HG03045 (cell line): ENCODE measurements around the gene WWOX.

Source experiments
- ATAC-seq: cut with Tn5 transposase; IDR thresholded peaks from one replicate; pipeline ENCODE4 v1.9.1; 2021; ENCODE audit warnings: mild to moderate bottlenecking, moderate library complexity; ENCODE audit not compliant: unreplicated experiment

The WWOX gene

DNA sequence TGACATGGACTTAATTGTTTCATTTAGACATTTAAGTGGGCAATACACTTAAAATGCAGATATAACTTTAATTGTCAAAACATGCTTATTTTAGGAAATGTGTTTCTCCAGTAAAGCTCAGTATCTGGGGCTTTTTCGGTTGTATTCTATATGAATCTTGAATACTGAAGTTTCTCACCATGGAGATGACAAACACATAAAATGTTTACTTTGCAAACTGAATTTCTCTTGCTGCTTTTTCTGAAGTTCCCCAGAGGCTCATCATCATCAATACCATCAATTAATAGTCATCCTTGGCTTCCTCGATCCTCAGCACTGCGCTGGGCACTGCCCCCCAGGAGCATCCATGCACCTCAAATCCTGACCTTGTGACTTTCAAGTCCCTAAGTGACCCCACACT lies 227.3 kb downstream of the WWOX start:
- no peak for ATAC-seq

DNA sequence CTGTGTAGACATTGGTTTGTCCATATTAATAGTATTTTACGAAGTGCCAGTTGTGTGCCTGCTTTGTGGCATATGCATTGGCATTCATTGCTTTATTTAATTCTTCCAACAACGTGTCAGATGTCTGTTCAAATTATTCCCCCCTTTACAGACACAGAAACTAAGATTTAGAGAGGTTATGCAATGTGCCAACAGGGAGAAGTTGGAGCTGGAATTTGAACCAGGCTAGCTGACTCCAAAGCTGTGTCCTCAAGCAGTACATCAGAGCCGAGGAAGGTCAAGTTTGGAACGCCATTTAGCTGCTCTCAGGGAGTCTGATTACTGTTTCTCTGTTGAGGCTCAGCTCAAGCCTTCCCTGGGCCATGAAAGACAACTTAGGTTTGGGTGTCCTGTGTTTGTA lies 232.3 kb downstream of the WWOX start:
- no peak for ATAC-seq

DNA sequence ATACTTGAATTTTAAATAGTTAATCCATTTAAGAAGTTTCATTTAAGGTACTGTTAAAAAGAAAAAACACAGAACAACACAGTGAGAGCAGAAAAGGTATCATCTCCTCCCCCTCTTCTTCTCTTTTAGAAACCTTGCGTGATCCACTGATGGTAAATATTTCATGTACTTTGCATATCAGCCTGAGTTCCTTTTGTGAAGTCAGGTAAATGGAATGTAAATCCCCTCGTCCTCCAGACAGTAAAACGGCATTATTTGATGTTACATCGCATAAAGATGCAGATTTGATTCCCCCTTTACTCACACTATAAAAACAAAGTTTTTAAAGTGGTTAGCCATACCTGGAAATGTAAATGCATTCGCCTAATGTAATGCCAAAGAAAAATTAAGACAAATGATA lies 234.4 kb downstream of the WWOX start:
- no peak for ATAC-seq

DNA sequence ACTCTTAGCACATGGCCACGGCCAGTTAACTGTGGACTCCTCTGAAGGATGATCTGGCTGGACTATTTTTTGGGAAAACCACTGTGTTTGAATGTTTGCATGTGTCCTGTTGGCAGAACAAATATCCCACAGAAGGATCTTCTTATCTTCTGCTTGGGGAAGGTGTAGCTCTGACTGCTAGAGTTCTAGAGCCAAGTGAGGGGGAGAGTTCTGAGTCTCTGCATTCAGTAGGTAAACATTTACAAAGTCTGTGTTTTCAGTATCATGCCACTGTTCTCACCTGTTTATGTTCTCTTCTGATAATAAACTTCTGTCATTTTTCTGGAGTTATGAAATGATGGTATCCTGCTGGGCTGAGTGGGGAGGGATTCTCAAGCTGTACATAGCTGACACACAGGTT lies 241.1 kb downstream of the WWOX start:
- ATAC-seq, result no peak

DNA sequence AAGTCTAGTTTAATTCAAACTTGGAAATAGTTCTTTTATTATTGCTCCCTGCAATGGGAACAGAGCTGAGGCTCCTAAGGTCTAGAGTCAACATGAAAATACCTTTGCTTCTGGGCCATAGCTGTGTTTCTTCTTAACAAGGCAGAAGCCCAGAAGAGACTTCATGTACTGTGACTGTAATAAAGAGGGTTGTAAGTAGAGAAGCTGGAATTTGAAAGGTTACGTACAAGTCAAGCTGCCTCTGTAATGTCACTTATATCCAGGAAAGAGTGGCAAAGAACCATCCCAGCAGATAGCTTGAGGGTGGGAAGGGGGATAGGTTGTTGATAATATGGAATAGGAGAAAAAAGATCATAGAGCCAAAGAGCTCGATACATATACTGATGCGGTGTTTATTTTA lies 248.6 kb downstream of the WWOX start:
- ATAC-seq, result no peak

DNA sequence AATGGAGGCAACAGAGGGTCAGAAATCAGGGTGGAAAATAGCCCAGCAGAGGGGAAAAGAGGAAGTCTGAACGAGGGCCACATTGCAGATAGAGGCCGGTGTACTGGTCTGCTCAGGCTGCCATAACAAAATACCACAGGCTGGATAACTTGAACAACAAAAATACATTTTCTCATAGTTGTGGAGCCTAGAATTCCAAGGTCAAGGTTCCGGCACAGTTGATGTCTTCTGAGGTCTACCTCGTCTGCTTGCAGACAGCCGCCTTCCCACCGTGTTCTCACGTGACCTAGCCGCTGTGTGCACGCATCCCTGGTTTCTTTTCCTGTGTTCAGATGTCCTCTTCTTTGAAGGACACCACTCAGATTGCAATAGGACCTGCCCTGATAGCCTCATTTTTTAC lies 249.4 kb downstream of the WWOX start:
- ATAC-seq, result no peak

DNA sequence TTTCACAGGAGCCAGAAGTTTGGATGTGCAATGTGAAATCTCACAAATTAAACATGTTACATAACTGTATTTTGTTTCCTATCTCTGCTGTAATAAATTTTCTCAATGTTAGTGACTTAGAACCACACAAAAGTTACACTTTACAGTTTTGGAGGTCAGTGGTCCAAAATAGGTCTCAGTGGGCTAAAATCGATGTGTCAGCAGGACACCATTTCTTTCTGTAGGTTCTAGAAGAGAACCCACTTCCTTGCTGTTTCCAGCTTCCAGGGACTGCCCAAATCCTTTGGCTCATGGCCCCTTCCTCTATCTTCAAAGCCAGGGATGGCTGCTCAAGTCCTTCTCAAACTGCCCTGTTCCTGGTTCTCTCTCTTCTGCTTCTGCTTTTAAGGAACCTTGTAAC lies 252.7 kb downstream of the WWOX start:
- ATAC-seq, result no peak

DNA sequence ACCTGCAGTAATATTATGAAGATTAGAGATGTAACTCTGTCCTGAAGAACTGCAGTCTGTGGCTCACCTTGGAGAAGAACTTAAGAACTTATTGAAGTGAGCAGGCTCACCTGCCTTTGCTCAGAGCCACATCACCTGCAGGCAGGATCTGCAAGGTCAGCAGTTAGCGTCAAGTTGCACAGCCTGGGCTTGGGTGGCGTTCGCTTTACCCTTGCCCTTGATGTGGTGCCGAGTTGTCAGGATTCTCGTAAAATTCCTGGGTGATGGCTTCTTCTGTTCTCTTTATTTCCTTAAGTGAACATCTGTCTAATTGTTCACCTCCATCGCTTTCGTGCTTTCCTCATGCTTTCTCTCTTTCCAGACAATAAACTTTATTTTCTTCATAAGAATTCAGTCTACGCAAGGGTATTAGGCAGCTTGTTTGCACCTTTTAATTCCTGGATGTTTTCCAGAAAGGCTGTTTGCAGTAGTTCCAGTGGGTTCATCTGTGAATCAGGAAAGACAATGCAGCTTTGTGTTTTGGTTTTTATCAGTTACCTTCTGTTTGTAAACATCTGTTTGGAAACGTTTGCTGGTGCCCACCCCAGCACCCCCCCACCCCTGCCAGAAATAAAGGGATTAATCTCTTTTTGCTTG lies 254.3 kb downstream of the WWOX start:
- ATAC-seq, result no peak

DNA sequence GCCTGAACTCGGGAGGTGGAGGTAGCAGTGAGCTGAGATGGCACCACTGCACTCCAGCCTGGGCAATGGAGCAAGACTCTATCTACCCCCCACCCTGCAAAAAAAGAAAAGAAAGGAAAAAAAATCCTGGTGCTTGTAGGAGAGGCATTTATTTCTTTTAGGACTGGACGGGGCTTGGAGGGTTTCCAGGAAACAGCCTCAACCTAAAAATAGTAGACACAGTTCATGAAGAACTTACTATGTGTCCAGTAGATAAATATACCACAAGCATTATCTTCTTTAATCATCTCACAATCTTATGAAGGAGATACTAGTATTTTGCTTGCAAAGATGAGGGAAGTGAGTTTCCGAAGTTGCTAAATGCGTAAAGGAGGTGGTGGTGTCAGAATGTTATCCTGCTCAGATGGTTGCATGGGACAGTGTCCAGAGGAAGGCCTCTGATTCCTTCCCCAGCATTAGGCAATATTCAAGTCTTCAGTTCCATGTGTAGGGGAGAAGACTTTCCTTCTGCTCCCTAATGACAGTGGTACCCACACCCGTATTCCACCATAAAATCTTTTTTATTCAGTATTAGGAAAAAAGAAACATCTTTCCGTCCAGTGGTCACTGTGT lies 263.2 kb downstream of the WWOX start:
- no peak for ATAC-seq

DNA sequence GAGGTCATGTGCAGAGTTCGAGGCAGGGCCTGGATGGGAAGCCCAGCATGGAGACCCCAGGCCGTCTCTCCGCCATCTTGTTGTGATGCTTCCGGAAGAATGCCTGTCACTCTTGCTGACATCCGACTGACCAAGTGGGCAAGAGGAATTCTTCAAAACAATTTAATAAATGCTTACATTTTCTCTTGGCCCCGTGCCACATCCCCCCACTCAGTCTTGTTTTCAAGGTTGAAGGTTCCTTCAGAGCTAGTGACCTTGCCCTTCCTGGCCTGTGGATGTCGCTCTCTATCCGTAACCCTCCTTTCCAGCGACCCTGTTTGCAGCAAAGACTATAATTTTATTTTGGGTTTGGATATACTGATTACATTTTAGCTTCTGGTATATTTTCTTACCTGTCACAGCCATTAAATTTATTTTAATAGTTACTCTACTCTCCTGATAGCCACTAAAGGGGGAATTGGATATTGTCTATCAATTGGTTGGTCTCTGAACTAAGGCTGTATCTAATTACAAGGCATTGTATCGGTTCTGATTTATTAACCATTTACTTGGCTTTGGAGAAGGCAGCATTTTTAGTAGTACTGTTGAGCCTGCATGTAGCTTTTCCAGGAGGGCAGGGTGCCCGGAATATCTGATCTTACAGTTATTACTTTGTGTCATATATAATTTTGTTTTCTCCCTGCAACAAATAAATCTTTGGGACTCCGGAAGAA lies 264.5 kb downstream of the WWOX start:
- ATAC-seq, result no peak

DNA sequence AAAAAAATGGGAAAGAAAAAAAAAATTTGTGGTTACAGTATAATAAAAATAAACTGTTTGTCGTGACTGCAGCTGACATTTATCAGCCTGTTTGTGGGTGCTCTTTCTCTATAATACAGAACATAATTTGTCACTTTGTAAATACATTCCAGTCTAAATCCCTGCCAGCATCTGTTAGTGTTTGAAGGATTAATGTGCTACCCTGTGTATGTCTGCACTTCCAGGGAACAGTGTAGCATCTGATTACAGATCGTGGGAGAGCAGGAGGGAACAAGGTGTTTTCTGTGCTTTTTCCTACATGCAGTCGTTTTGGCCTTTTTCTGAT lies 265.1 kb downstream of the WWOX start:
- no peak for ATAC-seq

DNA sequence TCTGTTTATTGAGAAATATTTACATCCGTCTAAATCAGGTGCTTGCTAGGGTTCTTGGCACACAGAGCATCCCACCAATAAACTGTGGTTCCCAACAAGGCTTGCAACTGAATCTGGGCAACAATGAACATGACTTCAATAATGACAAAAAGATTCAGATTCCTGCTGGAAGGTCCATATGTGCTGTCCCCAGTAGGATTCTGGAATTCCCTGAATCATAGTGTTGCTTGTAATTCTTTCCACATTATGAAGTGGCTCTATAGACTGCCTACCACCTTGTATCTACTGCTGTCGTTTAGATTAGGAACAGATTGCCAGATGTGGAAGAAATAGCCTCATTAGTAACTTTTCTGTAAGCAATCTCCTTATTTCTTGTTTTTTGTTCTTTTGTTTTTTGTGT lies 265.9 kb downstream of the WWOX start:
- no peak for ATAC-seq

DNA sequence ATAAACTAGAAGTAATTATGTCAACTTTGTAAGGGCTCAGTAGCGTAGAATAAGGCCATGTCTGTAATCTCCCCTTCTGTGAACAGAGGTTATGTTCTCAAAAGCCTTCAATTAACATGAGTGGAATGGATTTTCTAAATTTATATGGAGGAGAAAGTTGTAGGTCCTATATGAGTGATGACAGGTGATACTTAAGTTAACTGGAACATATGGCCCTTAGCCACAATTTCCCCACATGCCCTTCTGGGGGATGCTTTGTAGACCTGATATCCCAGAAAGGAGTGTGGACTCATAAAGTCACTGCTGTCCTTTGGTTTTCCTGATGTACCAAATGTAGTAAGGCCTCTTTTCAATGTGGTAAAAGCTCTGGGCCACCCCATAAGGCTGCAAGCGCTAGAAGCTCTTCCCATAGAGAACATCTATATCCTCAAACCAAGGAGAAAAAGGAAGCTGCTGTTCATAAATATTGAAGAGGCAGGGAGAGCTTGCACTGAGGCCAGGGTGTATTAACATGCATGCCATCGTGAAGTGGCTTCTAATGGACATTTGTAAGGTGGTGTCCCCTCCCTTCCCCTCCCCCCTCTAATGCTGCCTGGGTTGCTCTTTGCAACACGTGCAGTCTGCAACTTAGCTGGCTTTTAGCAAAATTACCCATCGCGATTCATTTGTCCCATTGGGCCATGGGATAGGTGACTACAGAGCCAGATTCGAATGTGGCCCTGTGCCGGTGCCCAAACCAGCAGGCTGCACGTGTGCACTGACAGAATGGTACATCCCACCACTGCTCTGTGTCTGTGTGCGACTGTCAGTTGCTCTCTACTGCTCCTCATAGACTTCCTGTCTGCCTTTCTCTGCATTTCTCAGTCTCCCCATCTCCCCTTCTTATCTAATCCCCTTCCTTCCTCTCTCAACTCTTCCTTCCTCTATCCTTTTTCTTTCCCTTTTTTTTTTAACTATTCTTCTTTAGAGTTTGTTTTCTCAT lies 269.0 kb downstream of the WWOX start:
- ATAC-seq, result no peak

DNA sequence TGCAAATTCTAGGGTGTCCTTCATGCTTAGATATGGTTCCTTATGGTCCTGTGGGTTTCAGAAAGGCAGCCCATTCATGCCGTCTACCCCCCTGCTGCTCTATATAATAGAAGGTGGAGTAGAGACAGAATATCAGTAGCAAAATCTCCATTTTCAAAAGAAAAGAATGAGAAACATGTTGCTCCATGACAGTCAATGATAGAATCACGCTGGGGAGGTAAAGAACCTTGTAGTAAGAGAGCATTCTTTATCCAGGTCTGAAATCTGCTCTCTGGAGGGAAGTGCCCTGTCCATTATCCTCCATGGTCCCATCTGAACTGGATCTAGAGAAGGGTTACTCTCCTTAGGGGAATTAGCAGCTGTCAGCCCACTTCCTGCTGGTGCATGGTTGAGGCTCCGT lies 272.8 kb downstream of the WWOX start:
- no peak for ATAC-seq

DNA sequence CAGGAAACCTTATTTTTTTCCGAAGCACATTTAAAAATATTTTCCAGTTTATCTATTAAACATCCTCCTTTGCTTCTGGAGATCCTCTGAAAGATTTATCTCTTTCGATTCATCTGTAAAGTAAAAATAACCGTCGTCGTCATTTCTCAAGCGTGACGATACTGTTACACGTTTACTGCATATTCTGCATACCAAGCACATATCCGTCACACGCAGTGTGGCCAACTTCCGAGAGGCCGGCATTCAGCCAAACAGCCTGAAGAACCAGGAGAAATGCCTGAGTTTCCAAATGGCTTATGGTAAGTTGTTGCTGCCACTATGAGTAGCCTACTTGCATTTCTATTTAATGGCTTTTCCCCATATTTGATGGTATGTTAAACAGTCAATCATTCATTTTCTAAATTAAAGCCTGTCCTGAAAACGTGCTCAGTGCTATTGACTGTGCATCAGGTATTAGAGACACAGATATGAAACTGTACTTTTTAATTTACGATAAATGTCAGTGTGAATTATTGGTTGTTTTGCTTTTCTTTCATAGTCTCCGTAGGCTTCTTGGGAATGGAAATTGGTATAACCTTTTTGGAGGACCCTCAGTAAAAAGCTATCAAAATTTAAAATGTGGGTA lies 275.7 kb downstream of the WWOX start:
- no peak for ATAC-seq

DNA sequence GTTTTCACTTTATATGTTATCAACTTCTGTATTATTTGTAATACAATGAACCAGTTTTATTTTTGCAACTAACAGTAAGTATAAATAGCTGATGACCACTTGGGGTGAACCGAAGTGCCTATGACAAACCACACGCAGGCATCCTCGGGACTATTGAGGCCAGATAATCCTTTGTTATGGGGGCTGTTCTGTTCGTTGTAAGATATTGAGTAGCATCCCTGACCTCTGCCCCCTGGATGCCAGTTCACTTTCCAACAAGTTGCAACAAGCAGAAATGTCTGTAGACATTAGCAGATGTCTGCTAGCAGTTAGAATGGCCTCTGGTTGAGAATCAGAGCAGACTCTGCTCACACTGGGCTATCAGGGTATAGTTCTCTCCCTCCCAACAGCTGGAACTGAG lies 277.0 kb downstream of the WWOX start:
- ATAC-seq, result no peak

DNA sequence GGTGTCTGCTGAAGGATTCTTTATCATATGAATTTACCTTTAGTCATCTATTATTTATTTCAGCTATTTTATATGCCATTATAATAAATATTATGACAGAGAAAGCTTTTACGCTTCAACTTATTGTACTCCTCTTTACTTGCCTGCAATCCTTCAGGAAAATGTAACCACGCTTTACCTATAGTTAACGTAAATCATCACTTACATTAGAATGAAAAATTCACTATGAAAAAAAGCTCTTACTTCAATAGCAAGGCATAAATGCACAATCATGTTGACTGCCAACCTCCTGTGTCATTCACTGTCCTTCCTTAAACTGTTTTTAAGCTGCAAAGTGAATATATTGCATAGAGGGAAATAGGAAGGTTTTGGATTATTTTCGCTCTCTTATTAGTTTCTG lies 277.9 kb downstream of the WWOX start:
- no peak for ATAC-seq

DNA sequence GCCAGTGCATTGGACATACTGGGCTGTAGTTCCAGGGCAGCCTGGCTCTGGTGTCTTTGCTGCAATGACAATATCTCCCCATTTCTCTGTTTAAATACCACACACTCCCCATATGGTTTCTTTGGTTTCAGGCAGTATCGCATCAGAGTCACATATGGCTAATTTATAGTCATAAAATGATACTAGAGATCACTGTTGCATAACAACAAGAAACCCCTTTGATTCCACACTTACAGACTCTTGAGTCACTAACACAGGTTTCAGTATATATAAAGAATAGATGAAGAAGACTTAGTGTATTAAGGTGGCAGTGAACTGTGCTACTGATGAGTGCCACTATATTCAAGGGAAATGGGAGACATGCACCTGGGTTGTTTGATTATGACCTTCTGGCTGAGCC lies 281.6 kb downstream of the WWOX start:
- ATAC-seq, result no peak

DNA sequence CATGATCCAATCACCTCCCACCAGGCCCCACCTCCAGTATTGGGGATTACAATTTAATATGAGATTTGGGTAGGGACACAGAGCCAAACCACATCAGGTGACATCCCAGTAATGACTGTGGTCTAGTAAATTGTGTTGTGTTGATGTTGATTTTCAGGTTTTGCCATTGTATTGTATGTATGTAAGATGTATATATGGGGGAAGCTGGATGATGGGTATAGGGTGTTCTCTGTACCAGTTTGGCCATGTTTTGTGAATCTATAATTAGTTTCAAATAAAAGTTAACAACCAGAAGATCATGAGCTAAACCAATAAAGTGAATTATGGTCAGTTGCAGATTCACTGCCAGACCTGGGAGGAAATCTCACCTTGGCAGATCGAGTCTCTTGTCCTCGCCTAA lies 283.7 kb downstream of the WWOX start:
- ATAC-seq, result no peak

DNA sequence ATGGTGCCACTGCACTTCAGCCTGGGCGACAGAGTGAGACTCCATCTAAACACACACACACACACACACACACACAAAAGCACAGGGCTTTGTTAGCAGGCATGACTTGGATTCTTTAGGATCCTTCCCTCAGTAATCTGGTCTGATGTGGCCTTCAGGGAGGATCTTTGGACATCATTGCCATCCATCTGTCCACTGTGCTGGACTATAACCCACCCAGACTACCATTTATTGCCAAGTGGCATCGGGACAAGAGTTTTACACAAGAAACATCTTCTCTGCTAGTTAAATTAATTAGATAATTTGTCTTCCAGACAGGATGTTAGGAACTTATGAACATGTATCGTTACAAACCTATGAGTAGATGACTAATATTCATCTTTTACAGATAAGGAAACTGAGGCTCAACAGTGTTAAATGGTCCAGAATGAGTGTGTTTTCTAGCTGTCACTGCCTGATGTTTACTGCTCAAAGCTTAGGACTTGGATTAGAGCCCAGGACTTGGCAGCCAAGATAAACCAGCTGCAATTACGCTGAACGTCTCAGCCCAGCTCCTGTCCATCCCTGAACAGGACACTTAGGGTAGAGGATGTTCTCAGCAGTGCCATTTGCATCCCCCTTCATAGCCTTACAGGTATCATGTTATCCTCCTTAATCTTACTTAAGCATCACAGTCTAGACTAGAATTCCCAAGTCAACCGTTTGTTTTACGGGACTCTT lies 285.8 kb downstream of the WWOX start:
- ATAC-seq, result no peak
